ENCODE data around the gene RBP5. TPM values are rescaled to one million over a fixed set of nuclear protein-coding genes. Genes with fewer than 3 reads are reported as not detected.

The RBP5 gene
- total RNA-seq, 1 experiment from 2014 or later: 2.7 TPM

- TF ChIP-seq CTCF (conservative IDR thresholded peaks at IDR 0.05): no peak
- Histone ChIP-seq H3K23me2 (ENCODE audit: insufficient read length, low read depth, low read length, poor library complexity, severe bottlenecking) (peaks cover under 1% of the 10 kb centered on the region), H3K27me3 (ENCODE audit: insufficient read depth, low read length) (no peaks in the 10 kb centered on the region), H3K27ac (ENCODE audit: insufficient read length, low read depth, low read length) (no peak overlapping the region), H3K23ac (ENCODE audit: insufficient read length, low read depth, low read length) (no peak overlapping the region), H2BK12ac (ENCODE audit: insufficient read length, low read depth, low read length) (no peak overlapping the region), H3K9ac (ENCODE audit: extremely low read depth, insufficient read length, low read length) (no peak overlapping the region), H2BK120ac (ENCODE audit: low read depth, low read length, poor library complexity, severe bottlenecking) (no peak overlapping the region), H4K8ac (replicated peaks; ENCODE audit: insufficient read length, low read depth, low read length) (no peak overlapping the region), H3K79me1 (ENCODE audit: insufficient read depth, low read depth, low read length, poor library complexity, severe bottlenecking) (no peaks in the 10 kb centered on the region), H4K5ac (ENCODE audit: insufficient read length, low read depth, low read length) (no peak overlapping the region), H3K4me1 (ENCODE audit: insufficient read depth, low read length) (no peaks in the 10 kb centered on the region), H3K18ac (ENCODE audit: insufficient read length, low read depth, low read length) (no peak overlapping the region), H3K14ac (ENCODE audit: insufficient read depth, low read length) (no peak overlapping the region), H3K4me2 (ENCODE audit: insufficient read depth, insufficient read length, low read length) (no peak overlapping the region), H3K79me2 (ENCODE audit: insufficient read depth, low read length) (no peaks in the 10 kb centered on the region), H3K56ac (ENCODE audit: insufficient read length, low read depth, low read length) (no peak overlapping the region), H3K4ac (ENCODE audit: low read depth, low read length) (no peak overlapping the region), H4K91ac (ENCODE audit: insufficient read length, low read depth, low read length) (no peak overlapping the region), H4K20me1 (ENCODE audit: control insufficient read depth, insufficient read depth, insufficient read length) (no peaks in the 10 kb centered on the region), H2BK5ac (ENCODE audit: insufficient read length, low read length) (no peak overlapping the region), H2AK5ac (ENCODE audit: insufficient read length, low read length) (no peak overlapping the region), H3T11ph (ENCODE audit: low read length) (no peak overlapping the region), H2BK20ac (ENCODE audit: low read depth, low read length, poor library complexity, severe bottlenecking) (no peak overlapping the region), H2AFZ (ENCODE audit: low read length) (no peak overlapping the region), H3K9me3 (ENCODE audit: control insufficient read depth, low read depth, low read length) (no peaks in the 10 kb centered on the region), H2BK15ac (ENCODE audit: low read depth, low read length) (no peak overlapping the region)
- H3K36me3 Mint-ChIP-seq (ENCODE audit: insufficient read depth in 1 of 3, low read depth in 3 of 3): no peaks in the 10 kb centered on the region
- peaks cover 9% of the 10 kb centered on the region for H3K27me3 Mint-ChIP-seq (ENCODE audit: low read depth)
- H3K4me1 Mint-ChIP-seq: peaks cover 4 to 8% of the 10 kb centered on the region in 2 experiments
- no peak overlapping the region for H3K4me3 Mint-ChIP-seq
- no peak overlapping the region for H3K27ac Mint-ChIP-seq
- no CpG with 5 or more reads among the region's 11 CpGs for WGBS (ENCODE audit: extremely low coverage, insufficient read length, low lambda C conversion rate)
- DNase-seq: no peak
- H3K9me3 Mint-ChIP-seq: no peaks in the 10 kb centered on the region
Observed at GRCh38 chr12:7114008-7114407, 14.7 kb downstream of the RBP5 start.
